ENCODE measurements around the gene CSH1. TPM values are rescaled to one million over a fixed set of nuclear protein-coding genes. Genes with fewer than 3 reads are reported as not detected.
"Not testable (repeated sequence)": the region's sequence is repeated elsewhere in the genome, so short reads cannot be mapped to it uniquely, and the experiment has no call there.

The CSH1 gene
- total RNA-seq, 1 donor from 2014 or later, result not detected

DNA sequence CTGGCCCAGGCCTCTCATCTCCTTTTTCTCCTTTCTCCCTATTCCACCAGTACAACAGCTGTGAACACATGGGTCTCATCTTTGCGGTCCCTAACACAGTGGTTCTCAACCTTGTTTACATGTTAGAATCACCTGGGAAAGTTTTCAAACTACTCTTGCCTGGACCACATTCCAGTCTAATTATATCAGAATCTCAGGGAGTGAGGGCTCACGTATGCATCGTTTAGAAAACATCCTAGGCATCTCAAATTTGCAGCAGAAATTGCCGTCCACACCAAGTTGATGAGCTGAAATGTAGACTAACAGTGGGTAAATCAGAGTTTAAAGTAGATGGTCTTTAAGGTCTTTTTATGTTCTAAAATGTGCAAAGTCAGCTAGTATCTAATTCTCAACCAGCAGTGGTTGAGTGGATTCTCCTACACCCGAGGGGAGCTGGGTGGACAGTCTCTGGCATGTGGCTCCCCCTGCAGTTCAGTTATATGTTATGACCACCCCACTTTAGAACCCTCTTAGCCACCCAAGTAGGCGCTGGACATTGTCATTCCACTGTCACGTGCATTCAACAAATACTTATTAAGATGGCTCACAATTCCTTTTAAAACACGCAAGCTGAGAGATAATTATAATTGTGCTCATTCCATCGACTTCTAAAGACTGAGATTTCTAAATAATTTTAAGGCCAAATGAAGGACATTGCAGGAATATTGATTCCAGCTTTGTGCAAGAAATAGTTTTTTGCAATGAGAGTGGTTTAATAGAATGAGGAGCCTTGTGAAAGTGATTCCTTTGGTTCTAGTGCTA, 26.7 kb downstream of the CSH1 start:
- CTCF ChIA-PET, result interaction anchor here (0.6 to 1.0 kb wide), 3 partner anchors 13 to 242 kb away, joined by 3 read pairs; no protein-coding TSS in a partner anchor
- H3K9me3 Mint-ChIP-seq; H3K4me1 Mint-ChIP-seq; H3K27me3 Mint-ChIP-seq; H3K4me3 Mint-ChIP-seq; POLR2A ChIA-PET; H3K36me3 Mint-ChIP-seq (ENCODE audit: low read depth); H3K27ac Mint-ChIP-seq; intact Hi-C loops (cut with micrococcal nuclease); ATAC-seq (ENCODE audit: low read depth); DNase-seq: not testable (repeated sequence)

DNA sequence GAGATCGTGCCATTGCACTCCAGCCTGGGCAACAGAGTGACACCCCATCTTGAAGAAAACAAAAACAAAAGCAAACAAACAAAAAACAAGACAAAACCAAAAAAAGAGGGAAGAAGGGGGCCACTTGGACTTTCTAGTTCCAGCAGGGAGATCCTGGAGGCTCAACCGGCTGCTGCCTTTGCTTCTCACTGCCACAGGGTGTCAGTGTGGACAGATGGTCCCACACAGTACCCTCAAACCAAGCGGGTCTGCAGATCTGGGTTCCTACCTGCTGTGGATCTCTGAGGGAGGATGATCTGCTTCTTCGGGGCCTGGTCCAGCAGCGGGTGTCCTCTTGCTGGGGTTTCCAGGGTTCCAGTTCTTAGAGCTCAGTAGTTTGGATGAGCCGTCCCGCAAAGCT, 29.7 kb downstream of the CSH1 start:
- ATAC-seq (ENCODE audit: low read depth); H3K9me3 Mint-ChIP-seq; H3K4me3 Mint-ChIP-seq; DNase-seq; H3K36me3 Mint-ChIP-seq (ENCODE audit: low read depth); H3K4me1 Mint-ChIP-seq; H3K27me3 Mint-ChIP-seq; intact Hi-C loops (cut with micrococcal nuclease); H3K27ac Mint-ChIP-seq: not testable (repeated sequence)
- ChIA-PET POLR2A (interaction anchor here (0.6 to 0.7 kb wide), 2 partner anchors 9 to 23 kb away, joined by 4 read pairs; no protein-coding TSS in a partner anchor), CTCF (interaction anchor here (1.0 to 2.1 kb wide), 5 partner anchors 9 to 302 kb away, joined by 3 to 10 read pairs (median 4); partner anchors contain the start of gene GH2)

- Mint-ChIP-seq H3K9me3 (no peaks in the 10 kb centered on the region), H3K4me3 (no peak overlapping the region), H3K27ac (no peak overlapping the region), H3K4me1 (no peaks in the 10 kb centered on the region), H3K27me3 (peaks cover 9% of the 10 kb centered on the region), H3K36me3 (ENCODE audit: low read depth) (no peaks in the 10 kb centered on the region)
- POLR2A ChIA-PET, result interaction anchor here (0.6 to 0.7 kb wide), 2 partner anchors 16 to 24 kb away, joined by 3 to 7 read pairs; no protein-coding TSS in a partner anchor
- no peak for DNase-seq
- CTCF ChIA-PET, result interaction anchor here (1.8 kb wide), 1 partner anchor 10 kb away, joined by 5 read pairs; no protein-coding TSS in a partner anchor
- intact Hi-C loops (cut with micrococcal nuclease), result no loop called here
- no peak for TF ChIP-seq CTCF (IDR thresholded peaks at IDR 0.05)
- ATAC-seq (ENCODE audit: low read depth), result no peak
Measured at GRCh38 chr17:63859257-63859656, 37.1 kb downstream of the CSH1 start.

DNA sequence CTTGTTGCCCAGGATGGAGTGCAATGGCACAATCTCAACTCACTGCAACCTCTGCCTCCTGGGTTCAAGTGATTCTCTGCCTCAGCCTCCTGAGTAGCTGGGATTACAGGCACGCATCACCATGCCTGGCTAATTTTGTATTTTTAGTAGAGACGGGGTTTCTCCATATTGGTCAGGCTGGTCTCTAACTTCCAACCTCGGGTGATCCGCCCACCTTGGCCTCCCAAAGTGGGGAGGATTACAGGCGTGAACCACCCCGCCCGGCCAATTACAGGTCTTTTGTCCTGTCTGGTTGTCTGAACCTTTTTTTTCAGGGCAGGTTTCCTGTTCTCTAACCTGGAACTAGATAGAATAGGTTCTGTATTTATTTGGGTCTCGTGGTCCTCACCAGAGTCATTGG, 39.9 kb downstream of the CSH1 start:
- H3K9me3 Mint-ChIP-seq; H3K4me3 Mint-ChIP-seq; H3K27ac Mint-ChIP-seq; DNase-seq; H3K36me3 Mint-ChIP-seq (ENCODE audit: low read depth); intact Hi-C loops (cut with micrococcal nuclease); H3K4me1 Mint-ChIP-seq; POLR2A ChIA-PET; ATAC-seq (ENCODE audit: low read depth); H3K27me3 Mint-ChIP-seq: not testable (repeated sequence)
- CTCF ChIA-PET, result interaction anchor here (0.7 kb wide), 1 partner anchor 430 kb away, joined by 3 read pairs; no protein-coding TSS in a partner anchor

GRCh38 chr17:63855185-63855584, 41.2 kb downstream of the CSH1 start:
- intact Hi-C loops (cut with micrococcal nuclease), result no loop called here
- Mint-ChIP-seq H3K4me3 (no peak overlapping the region), H3K36me3 (ENCODE audit: low read depth) (no peaks in the 10 kb centered on the region), H3K9me3 (no peaks in the 10 kb centered on the region), H3K27ac (no peak overlapping the region), H3K27me3 (peaks cover 1% of the 10 kb centered on the region), H3K4me1 (no peaks in the 10 kb centered on the region)
- DNase-seq, result no peak
- CTCF ChIA-PET, result no interaction called here
- POLR2A ChIA-PET, result no interaction called here
- no peak for ATAC-seq (ENCODE audit: low read depth)
- no peak for TF ChIP-seq CTCF (IDR thresholded peaks at IDR 0.05)

GRCh38 chr17:63854709-63855108, 41.7 kb downstream of the CSH1 start:
- POLR2A ChIA-PET, result no interaction called here
- CTCF ChIA-PET, result no interaction called here
- no peak overlapping the region for H3K4me3 Mint-ChIP-seq

More at GRCh38 chr17:63854709-63855108, 41.7 kb downstream of the CSH1 start:
- Mint-ChIP-seq H3K36me3 (ENCODE audit: low read depth) (no peaks in the 10 kb centered on the region), H3K27ac (no peak overlapping the region), H3K4me1 (no peaks in the 10 kb centered on the region), H3K9me3 (no peaks in the 10 kb centered on the region), H3K27me3 (no peaks in the 10 kb centered on the region)
- no peak for TF ChIP-seq CTCF (IDR thresholded peaks at IDR 0.05)
- DNase-seq (no peak), ATAC-seq (ENCODE audit: low read depth) (no peak)
- intact Hi-C loops (cut with micrococcal nuclease), result no loop called here

All from activated B cell treated with CpG ODN at 0.5 μM for 24 hours (primary cell).